ENCODE measurements around the gene EML3.
"Not testable (repeated sequence)": the region's sequence is repeated elsewhere in the genome, so short reads cannot be mapped to it uniquely, and the experiment has no call there.

EML3 gene, protein sequence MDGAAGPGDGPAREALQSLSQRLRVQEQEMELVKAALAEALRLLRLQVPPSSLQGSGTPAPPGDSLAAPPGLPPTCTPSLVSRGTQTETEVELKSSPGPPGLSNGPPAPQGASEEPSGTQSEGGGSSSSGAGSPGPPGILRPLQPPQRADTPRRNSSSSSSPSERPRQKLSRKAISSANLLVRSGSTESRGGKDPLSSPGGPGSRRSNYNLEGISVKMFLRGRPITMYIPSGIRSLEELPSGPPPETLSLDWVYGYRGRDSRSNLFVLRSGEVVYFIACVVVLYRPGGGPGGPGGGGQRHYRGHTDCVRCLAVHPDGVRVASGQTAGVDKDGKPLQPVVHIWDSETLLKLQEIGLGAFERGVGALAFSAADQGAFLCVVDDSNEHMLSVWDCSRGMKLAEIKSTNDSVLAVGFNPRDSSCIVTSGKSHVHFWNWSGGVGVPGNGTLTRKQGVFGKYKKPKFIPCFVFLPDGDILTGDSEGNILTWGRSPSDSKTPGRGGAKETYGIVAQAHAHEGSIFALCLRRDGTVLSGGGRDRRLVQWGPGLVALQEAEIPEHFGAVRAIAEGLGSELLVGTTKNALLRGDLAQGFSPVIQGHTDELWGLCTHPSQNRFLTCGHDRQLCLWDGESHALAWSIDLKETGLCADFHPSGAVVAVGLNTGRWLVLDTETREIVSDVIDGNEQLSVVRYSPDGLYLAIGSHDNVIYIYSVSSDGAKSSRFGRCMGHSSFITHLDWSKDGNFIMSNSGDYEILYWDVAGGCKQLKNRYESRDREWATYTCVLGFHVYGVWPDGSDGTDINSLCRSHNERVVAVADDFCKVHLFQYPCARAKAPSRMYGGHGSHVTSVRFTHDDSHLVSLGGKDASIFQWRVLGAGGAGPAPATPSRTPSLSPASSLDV

DNA sequence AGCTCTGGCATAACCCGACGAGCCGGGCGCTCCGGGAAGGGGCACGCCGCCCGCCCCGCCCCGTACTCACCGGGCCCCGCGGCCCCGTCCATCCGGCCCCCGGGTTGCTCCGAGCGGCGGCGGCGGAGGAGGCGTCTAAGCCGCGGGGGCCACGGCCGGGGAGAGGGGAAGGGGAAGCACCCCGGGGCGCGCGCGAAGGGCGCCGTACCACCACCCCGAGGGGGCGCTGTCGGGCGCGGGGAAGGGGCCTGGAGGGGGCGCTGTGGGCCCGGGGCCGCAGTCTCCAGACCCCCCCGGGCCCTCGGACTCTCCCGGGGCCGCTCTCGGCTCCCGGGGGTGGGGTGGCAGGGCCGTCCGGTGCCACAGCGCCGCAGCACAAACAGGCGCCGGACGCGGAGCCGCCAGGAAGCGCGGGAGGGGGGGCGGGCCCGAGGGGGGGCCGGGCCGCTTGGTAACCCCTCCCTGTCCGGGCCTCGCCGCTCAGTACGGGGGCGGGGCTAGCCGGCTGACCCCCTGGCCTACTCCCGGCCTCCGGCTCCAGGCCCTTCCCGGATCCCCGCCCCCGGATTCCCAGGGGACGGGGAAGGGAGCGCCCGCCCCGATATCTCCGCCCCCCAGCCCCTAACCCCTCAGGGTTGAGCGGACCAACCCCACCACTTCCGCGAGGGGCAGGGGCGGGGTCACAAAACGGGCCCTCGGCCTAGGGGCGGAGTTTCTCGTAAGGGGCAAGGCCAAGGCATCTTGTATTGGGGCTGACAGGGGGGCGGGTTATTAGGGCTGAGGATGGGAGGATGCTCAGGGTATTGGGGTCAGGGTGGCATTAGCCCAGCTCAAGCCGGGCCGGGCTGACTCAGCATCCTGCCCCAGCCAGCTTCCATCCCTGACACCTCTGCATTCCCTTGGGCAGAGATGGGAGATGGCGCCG is at the start of gene EML3, which contains the start of gene ROM1:
TSS of gene EML3 (minus strand) at position 410 of the 925 bp plus-strand sequence. CDS start at position 92, 318 bp downstream.
TSS of gene ROM1 (plus strand) at position 892 of the 925 bp plus-strand sequence. CDS start at position 917, 25 bp downstream.
- peak; percentile 81 for DNase-seq (ENCODE audit: low spot score)

DNA sequence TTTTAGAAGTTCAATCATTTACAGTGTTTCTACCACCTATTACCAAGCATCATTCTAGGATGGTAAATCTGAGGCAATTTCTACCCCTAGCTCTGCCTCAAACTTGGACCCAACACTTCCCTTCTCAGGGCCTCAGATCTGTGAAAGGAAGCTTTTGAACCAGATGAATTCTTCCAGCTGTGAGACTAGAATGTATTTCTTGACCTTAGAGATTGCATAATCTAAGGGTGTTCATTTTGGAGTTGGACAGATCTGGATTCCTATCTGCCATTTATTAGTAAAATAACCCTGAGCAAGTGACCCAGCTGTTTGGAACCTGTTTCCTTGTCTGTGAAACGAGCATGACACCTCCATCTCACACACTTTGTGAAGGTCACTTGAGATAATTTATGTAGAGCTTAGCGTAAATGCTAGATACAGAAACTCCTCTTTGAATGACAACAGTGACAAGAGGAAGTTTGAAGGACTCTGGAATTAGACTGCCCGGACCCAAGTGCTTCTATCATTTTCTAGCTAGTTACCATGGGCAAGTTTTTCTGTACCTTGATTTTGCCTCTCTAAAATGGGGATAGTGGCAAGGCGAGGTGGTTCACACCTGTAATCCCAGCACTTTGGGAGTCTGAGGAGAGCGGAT is 44.3 kb upstream of the EML3 start:
- no peak for DNase-seq (ENCODE audit: low spot score)

DNA sequence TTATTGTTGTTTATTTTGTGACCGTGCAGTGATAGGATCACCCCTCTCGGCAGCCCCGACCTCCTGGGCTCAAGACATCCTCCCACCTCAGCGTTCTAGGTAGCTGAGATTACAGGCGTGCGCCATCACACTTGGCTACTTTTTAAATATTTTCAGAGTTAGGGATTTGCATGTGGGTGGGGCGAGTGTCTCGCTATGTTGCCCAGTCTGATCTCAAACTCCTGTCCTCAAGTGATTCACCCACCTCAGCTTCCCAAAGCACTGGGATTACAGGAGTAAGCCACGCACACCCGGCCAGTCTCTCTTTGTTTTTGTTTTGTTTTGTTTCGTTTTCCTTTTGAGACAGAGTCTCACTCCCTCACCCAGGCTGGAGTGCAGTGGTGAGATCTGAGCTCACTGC is 41.7 kb upstream of the EML3 start:
- DNase-seq (ENCODE audit: low spot score) = no peak

DNA sequence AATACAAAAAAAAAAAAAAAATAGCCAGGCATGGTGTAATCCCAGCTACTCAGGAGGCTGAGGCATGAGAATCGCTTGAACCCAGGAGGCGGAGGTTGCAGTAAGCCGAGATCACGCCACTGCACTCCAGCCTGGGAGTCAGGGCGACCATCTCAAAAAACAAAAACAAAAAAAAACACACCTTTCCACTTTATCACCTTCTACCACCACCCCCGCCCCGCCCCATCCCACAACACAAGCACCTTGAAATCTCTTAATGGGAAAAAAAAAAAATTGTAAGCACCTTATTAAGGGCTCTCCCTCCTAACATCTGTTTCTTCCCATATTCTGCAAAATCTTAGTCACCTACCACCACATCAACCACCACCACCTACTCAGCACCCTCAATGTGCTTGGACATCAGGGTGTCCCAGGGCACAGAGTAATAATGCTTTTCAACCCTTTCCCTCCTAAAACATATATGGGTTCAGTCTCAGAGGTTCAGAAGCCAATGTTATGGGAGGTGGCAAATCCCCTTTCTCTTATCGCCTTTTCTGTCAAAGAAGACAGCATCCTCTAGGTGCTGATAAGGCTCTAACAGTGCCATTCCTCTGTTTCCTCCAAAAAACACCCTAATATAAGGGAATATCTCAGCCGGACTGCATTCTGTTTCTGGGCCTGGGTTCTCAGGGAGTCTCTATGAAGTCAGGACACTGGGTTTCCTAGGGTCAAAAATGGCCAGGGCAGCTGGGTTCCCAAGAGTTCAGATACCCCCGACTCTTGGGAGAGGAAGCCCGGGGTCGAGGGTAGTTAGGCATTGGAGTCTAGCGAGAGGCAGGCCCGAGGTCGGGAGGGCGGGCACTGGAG is 39.8 kb upstream of the EML3 start:
- DNase-seq (ENCODE audit: low spot score) = no peak

DNA sequence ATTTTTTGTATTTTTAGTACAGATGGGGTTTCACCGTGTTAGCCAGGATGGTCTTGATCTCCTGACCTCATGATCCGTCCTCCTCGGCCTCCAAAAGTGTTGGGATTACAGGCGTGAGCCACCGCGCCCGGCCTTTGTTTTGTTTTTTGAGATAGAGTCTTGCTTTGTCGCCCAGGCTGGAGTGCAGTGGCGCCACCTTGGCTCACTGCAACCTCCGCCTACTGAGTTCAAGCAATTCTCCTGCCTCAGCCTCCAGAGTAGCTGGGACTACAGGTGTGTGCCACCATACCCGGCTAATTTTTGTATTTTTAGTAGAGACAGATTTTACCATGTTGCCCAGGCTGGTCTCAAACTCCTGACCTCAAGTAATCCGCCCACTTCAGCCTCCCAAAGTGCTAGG is 37.7 kb upstream of the EML3 start:
- DNase-seq (ENCODE audit: low spot score) = not testable (repeated sequence)

DNA sequence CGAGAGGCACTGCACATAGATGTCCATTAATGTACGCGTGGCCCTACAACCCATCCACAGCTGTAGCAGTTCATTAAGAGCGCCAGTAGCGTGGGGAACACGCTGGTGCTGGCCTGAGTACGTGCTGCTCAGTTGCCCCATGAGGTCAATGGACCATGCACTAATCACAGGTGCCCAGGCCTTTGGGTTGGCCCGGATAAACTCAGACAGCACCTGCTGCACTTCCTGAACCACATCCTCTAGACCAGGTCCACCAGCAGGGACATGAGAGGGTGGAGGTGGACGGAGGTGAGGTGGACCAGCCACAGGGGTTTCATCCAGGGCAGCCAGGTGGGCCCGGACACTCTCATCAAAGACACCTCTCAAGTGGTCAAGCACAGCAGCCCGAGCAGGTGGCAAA is 36.9 kb upstream of the EML3 start:
- DNase-seq (ENCODE audit: low spot score) = no peak

DNA sequence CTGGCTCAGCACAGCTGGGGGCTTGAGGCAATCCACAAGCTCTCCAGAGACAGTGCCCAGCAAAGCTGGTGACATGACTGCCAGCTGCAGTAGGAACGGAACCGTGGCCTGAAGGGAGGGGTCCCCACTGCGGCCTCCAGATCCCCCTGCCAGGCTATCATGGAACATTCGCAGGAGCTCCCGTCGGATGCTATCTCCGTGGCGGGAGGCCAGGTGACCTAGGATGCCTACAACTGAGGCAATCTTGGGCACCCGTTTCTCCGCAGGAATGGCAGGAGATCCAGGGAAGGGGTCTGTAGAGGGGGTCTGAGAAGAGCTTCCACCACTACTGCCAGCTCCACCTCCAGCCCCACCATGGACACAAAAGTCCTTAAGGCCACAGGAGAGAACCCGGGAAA is 36.4 kb upstream of the EML3 start:
- DNase-seq (ENCODE audit: low spot score) = no peak

DNA sequence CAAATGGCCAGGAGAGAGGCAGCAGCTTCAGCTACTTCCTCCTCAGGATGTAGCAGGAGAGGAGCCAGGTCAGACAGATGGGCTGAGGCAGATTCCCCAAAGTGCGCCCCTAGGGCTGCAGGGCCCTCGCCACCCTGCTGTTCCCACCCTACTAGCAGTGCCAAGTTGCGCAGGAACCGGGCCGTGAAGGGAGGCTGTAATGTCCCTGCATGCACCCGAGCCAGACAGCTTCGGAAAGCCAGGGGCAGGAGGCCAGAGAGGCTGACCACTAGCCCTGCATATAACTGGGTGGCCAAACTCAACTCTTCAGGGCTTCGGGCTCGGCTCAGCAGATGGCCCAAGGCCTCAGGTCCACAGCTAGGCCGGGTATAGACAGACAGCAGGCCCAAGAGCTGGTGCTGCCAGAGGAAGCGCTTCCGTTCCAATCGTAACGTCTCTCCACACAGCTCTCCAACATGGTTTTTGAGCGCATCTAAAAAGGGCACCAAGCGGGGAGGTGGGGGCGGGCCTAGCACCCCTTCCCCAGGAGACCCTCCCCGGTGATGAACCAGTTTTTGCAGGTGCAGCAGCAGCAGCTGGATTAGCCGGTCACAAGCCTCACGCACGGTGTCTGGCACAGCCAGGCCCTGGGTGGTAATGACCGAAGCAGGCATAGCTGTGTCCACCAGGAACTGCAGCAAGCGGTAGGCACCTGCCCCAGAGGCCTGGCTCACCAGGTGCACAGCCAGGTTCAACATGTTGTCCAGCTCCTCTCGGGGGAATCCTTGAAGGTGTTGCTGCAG is 35.8 kb upstream of the EML3 start:
- DNase-seq (ENCODE audit: low spot score) = no peak

DNA sequence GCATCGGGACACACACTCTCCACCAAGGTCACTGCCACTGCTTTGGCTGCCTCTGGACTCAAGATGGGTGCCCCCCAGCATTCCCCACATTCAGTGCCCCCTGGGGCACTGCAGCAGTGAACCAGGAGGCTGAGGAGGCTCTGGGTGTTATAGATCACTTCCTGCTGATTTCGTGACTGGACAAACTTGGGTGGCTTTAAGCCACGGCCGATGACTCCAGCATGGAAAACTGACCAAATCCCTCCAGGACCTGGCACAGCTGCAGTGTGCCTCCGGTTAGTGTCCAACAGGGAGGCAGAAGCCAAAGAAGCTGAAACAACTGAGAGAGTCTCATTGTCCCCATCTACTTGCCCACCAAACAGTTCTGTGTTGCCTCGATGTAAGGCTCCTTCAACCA is 35.0 kb upstream of the EML3 start:
- no peak for DNase-seq (ENCODE audit: low spot score)

DNA sequence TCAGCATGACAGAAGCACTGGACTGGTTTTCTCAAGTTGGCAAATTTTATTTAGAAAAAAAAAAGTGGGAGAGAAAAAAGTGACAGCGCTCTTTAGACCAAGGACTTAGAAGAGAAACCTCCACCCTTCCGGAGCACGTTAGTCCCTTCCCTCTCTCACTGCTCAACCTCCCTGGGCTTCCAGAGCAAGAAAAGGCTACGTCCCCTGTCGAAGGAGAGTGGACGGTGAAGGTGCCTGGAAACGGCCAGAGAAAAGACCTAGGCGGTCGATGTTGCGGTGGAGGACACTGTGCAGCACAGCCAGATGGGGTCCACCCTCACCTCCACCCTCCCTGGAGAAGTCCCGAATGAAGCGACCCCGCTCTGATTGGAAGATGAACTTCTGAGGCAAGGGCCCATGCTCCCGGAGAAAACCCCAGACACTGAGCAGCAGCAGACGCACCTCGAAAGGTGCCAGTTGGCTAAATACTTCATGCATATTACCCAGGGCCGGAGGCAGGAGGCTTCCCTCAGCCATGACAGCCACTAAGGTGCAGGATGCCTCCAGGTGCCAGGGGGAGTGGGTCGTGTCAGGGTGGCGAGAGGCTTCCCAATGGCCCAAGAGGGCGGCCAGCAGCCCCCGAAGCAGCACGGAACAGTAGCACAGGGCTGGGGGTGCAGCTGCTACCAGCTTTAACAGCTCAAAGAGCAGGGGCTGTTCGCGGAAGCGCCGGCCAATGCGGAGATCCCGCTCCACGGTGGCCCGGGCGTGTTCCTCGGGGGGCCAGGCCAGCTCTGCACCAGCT is 34.4 kb upstream of the EML3 start:
- no peak for DNase-seq (ENCODE audit: low spot score)

DNA sequence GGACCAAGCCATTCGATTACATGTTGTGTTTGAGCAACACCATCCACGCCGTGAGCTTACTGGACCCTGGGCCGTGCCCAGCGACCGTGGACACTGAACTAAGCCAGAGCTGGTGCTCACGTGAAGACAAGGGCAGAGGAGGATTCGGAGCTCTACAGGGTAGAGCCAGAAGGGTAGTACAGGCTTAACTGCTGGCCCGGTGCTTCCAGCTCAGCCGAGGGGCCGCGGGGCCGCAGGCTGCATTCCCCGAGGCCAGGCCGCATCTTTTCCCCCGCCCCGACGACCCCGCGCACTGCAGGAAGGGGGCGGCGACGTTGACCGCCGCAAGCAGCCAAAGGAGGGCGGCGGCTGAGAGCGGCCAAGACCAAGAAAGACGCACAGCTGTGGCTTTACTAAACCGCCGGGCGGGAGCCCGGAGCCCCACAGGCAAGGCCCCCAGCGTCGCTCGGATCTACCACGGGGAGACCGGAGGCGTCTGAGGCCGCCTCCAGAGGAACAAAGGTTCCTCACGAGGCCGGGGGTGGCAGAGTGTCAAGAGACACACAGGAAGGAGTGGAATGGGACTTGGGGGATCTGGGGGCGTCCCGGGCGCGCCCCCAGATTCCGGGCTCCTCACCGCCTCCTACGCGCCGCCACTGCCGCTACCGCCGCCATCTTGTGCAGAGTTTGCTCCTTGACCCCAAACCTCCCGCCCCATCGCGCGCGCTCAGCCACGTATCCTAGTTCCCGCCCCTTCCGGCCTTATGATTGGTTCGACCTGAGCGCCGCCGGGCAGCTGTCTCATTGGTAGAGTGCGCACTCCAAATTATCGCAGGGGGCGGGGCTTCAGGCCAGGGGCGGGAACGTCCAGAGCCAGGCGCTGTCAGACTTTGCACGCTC is 33.6 kb upstream of the EML3 start, which contains the start of gene GANAB:
TSS of gene GANAB (minus strand) at position 668 of the 879 bp plus-strand sequence. CDS start at position 654, 14 bp downstream.
- peak; percentile 98 for DNase-seq (ENCODE audit: low spot score)

DNA sequence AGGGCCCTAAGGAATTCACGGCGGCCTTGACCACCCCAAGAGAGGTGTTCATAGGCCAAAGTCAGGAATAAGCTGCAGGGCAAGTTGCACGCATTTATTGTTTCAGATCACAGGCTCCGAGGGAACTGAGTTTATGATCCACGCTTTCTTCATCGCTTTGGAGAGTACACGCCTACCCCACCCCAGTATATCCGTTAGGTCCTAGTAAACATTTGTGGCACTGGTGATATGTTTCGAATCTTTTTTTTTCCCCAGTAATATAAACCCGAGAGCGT is 33.0 kb upstream of the EML3 start:
- no peak for DNase-seq (ENCODE audit: low spot score)

DNA sequence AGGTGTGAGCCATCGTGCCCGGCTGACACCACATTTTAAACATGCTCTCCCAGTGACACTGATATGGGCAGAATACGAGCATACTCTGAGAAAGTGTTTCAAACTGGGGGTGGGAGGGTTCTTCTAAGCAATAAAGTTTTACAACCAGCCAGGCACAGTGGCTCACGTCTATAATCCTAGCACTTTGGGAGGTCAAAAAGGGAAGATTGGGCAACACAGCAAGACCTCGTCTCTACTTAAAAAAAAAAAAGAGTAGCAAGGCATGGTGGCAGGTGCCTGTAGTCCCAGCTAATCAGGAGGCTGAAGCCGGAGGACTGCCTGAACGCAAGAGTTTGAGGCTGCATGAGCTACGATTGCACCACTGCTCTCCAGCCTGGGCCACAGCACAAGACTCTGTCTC is 31.6 kb upstream of the EML3 start:
- no peak for DNase-seq (ENCODE audit: low spot score)

DNA sequence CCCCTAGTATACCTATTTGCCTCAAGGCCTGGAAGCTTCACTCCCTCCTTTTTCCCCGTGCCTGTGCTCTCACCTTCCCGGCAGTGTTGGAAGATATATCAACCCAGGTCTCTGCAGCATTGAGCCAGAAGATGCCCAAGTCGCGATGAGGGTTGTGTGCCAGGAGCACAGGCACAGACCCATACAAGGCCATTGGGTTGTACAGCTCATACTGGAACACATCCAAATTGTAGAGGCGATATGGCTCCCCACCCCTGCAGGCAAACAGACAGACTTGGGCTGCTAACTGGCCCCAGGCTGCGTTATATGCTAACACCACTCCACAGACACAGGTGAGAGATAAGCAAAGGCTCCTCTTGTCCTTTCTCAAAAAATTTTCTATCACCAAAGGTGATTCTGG is 19.9 kb upstream of the EML3 start:
- no peak for DNase-seq (ENCODE audit: low spot score)

DNA sequence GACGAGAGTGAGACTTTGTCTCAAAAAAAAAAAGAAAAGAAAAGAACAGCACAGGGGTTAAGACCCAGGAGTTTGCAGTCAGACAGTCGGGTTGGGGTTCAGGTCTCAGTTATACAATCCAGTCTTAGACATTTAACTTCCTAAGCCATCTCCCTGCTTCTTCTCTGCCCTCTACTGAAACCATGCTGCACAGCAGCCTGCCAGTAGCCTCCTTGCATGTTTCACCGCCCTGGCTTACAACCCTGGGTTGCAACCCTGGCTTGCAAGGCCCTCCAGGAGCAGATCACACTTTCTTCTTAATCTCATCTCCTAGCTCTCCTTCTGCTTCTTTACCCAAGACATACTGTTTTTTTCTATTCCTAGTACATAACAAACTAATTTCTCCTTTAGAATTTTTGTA is 15.1 kb upstream of the EML3 start:
- no peak for DNase-seq (ENCODE audit: low spot score)

DNA sequence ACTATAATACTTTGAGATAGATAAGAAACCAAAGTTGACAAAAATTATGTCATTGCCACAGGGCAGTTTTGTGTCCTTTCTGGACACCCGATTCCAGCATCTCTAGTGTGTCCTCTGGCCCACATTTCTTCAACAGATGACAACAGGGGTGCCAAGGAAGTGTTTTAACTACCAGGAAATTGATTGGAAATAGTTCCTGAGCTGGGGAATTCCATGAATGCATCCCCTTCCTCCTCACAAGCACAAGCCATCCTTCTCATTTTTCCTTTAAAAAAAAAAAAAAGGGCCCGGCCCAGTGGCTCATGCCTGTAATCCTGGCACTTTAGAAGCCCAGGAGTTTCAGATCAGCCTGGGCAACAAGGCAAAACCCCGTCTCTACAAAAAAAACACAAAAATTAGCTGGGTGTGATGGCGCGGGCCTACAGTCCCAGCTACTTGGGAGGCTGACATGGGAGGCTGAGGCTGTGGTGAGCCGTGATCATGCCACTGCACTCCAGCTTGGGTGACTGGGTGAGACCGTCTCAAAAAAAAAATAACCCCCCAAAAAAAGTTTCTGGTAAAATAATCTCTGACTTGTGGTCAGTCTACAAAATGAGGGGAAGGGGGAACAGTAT is 10.0 kb upstream of the EML3 start:
- no peak for DNase-seq (ENCODE audit: low spot score)
